ENCODE measurements around the gene SOX2. TPM values are rescaled to one million over a fixed set of nuclear protein-coding genes. Genes with fewer than 3 reads are reported as not detected.
A peak's percentile ranks its signal among the peaks of the same experiment; 100 is the strongest.

SOX2 gene
- total and polyA plus RNA-seq, 4 donors, result 82.5 to 294 (median 162) TPM

GRCh38 chr3:181721046-181721875 is 9.5 kb downstream of the SOX2 start:
- peaks cover 96% of the 10 kb centered on the region for H3K27me3 ChIP-seq (ENCODE audit: control insufficient read depth, insufficient read depth, low read length)
- WGBS (ENCODE audit: insufficient coverage), result no CpG with 5 or more reads among the region's 4 CpGs
- peaks cover 37% of the 10 kb centered on the region for H3K4me1 ChIP-seq (ENCODE audit: control insufficient read depth, insufficient read depth, low read length)
- DNase-seq (ENCODE audit: low read depth in 4 of 6, low spot score in 6 of 6), result peak in 4 of 6 donors; percentile 13 to 85 (median 41)
- H3K27ac ChIP-seq (ENCODE audit: low read depth, low read length), result peak overlapping the region; percentile 88
- peaks cover 3% of the 10 kb centered on the region for H3K36me3 ChIP-seq (ENCODE audit: control insufficient read depth, insufficient read depth, low read length)
- H3K9me3 ChIP-seq (ENCODE audit: control insufficient read depth, insufficient read depth, low read length), result no peaks in the 10 kb centered on the region
- peak overlapping the region; percentile 74 for H3K4me3 ChIP-seq (ENCODE audit: low read depth, low read length)

- Histone ChIP-seq H3K36me3 (ENCODE audit: control insufficient read depth, insufficient read depth, low read length) (peaks cover 7% of the 10 kb centered on the region), H3K27me3 (ENCODE audit: control insufficient read depth, insufficient read depth, low read length) (peaks cover 96% of the 10 kb centered on the region), H3K27ac (ENCODE audit: low read depth, low read length) (peak overlapping the region; percentile 88), H3K4me3 (ENCODE audit: low read depth, low read length) (no peak overlapping the region), H3K9me3 (ENCODE audit: control insufficient read depth, insufficient read depth, low read length) (no peaks in the 10 kb centered on the region), H3K4me1 (ENCODE audit: control insufficient read depth, insufficient read depth, low read length) (peaks cover 46% of the 10 kb centered on the region)
- DNase-seq (ENCODE audit: low read depth in 4 of 6, low spot score in 6 of 6), result peak in 5 of 6 donors; percentile 36 to 90 (median 56)
- 13% methylated on average over 1 of the region's 4 CpGs for WGBS (ENCODE audit: insufficient coverage)
These were observed 10.4 kb downstream of the SOX2 start for GRCh38 chr3:181722156-181722555.

GRCh38 chr3:181722766-181723425 is 11.2 kb downstream of the SOX2 start:
- H3K4me1 ChIP-seq (ENCODE audit: control insufficient read depth, insufficient read depth, low read length), result peaks cover 50% of the 10 kb centered on the region

GRCh38 chr3:181723625-181724191 is 12.0 kb downstream of the SOX2 start:
- H3K9me3 ChIP-seq (ENCODE audit: control insufficient read depth, insufficient read depth, low read length), result no peaks in the 10 kb centered on the region
- WGBS (ENCODE audit: insufficient coverage), result 1% methylated on average over 17 of the region's 27 CpGs
- peak overlapping the region; percentile 33 for H3K4me3 ChIP-seq (ENCODE audit: low read depth, low read length)
- H3K27me3 ChIP-seq (ENCODE audit: control insufficient read depth, insufficient read depth, low read length), result peaks cover 96% of the 10 kb centered on the region
- peaks cover 7% of the 10 kb centered on the region for H3K36me3 ChIP-seq (ENCODE audit: control insufficient read depth, insufficient read depth, low read length)
- peaks cover 50% of the 10 kb centered on the region for H3K4me1 ChIP-seq (ENCODE audit: control insufficient read depth, insufficient read depth, low read length)
- peak in 5 of 6 donors; percentile 29 to 76 (median 53) for DNase-seq (ENCODE audit: low read depth in 4 of 6, low spot score in 6 of 6)
- H3K27ac ChIP-seq (ENCODE audit: low read depth, low read length), result peak overlapping the region; percentile 88

More at GRCh38 chr3:181722766-181723425, 11.2 kb downstream of the SOX2 start:
- Histone ChIP-seq H3K27me3 (ENCODE audit: control insufficient read depth, insufficient read depth, low read length) (peaks cover 96% of the 10 kb centered on the region), H3K9me3 (ENCODE audit: control insufficient read depth, insufficient read depth, low read length) (no peaks in the 10 kb centered on the region), H3K4me3 (ENCODE audit: low read depth, low read length) (peak overlapping the region; percentile 33), H3K36me3 (ENCODE audit: control insufficient read depth, insufficient read depth, low read length) (peaks cover 7% of the 10 kb centered on the region), H3K27ac (ENCODE audit: low read depth, low read length) (peak overlapping the region; percentile 88)
- 23% methylated on average over 3 of the region's 11 CpGs for WGBS (ENCODE audit: insufficient coverage)
- peak in 5 of 6 donors; percentile 24 to 74 (median 55) for DNase-seq (ENCODE audit: low read depth in 4 of 6, low spot score in 6 of 6)

GRCh38 chr3:181724192-181724965 is 12.7 kb downstream of the SOX2 start:
- WGBS (ENCODE audit: insufficient coverage), result 0% methylated on average over 2 of the region's 31 CpGs
- H3K9me3 ChIP-seq (ENCODE audit: control insufficient read depth, insufficient read depth, low read length), result no peaks in the 10 kb centered on the region
- peak overlapping the region; percentile 88 for H3K27ac ChIP-seq (ENCODE audit: low read depth, low read length)
- H3K27me3 ChIP-seq (ENCODE audit: control insufficient read depth, insufficient read depth, low read length), result peaks cover 96% of the 10 kb centered on the region
- peaks cover 5% of the 10 kb centered on the region for H3K36me3 ChIP-seq (ENCODE audit: control insufficient read depth, insufficient read depth, low read length)
- peak overlapping the region; percentile 33 for H3K4me3 ChIP-seq (ENCODE audit: low read depth, low read length)
- peaks cover 49% of the 10 kb centered on the region for H3K4me1 ChIP-seq (ENCODE audit: control insufficient read depth, insufficient read depth, low read length)
- peak in 5 of 6 donors; percentile 28 to 78 (median 35) for DNase-seq (ENCODE audit: low read depth in 4 of 6, low spot score in 6 of 6)

GRCh38 chr3:181725131-181725731 is 13.5 kb downstream of the SOX2 start:
- peaks cover 3% of the 10 kb centered on the region for H3K36me3 ChIP-seq (ENCODE audit: control insufficient read depth, insufficient read depth, low read length)
- WGBS (ENCODE audit: insufficient coverage), result under 1% methylated on average over 22 of the region's 24 CpGs
- H3K27me3 ChIP-seq (ENCODE audit: control insufficient read depth, insufficient read depth, low read length), result peaks cover 93% of the 10 kb centered on the region
- peak in 5 of 6 donors; percentile 22 to 74 (median 36) for DNase-seq (ENCODE audit: low read depth in 4 of 6, low spot score in 6 of 6)
- no peaks in the 10 kb centered on the region for H3K9me3 ChIP-seq (ENCODE audit: control insufficient read depth, insufficient read depth, low read length)
- H3K4me1 ChIP-seq (ENCODE audit: control insufficient read depth, insufficient read depth, low read length), result peaks cover 46% of the 10 kb centered on the region
- H3K4me3 ChIP-seq (ENCODE audit: low read depth, low read length), result peak overlapping the region; percentile 30
- peak overlapping the region; percentile 88 for H3K27ac ChIP-seq (ENCODE audit: low read depth, low read length)

- H3K4me1 ChIP-seq (ENCODE audit: control insufficient read depth, insufficient read depth, low read length), result peaks cover 43% of the 10 kb centered on the region
- H3K4me3 ChIP-seq (ENCODE audit: low read depth, low read length), result peak overlapping the region; percentile 10
- DNase-seq (ENCODE audit: low read depth in 4 of 6, low spot score in 6 of 6), result peak in 5 of 6 donors; percentile 54 to 94 (median 81)
- H3K27ac ChIP-seq (ENCODE audit: low read depth, low read length), result peak overlapping the region; percentile 88
- peaks cover 3% of the 10 kb centered on the region for H3K36me3 ChIP-seq (ENCODE audit: control insufficient read depth, insufficient read depth, low read length)
- no peaks in the 10 kb centered on the region for H3K9me3 ChIP-seq (ENCODE audit: control insufficient read depth, insufficient read depth, low read length)
- WGBS (ENCODE audit: insufficient coverage), result under 1% methylated on average over 11 of the region's 15 CpGs
- H3K27me3 ChIP-seq (ENCODE audit: control insufficient read depth, insufficient read depth, low read length), result peaks cover 92% of the 10 kb centered on the region
These were observed 14.1 kb downstream of the SOX2 start for GRCh38 chr3:181725830-181726229.

- peak in 5 of 6 donors; percentile 47 to 87 (median 54) for DNase-seq (ENCODE audit: low read depth in 4 of 6, low spot score in 6 of 6)
- Histone ChIP-seq H3K27me3 (ENCODE audit: control insufficient read depth, insufficient read depth, low read length) (peaks cover 86% of the 10 kb centered on the region), H3K9me3 (ENCODE audit: control insufficient read depth, insufficient read depth, low read length) (no peaks in the 10 kb centered on the region), H3K4me1 (ENCODE audit: control insufficient read depth, insufficient read depth, low read length) (peaks cover 43% of the 10 kb centered on the region), H3K27ac (ENCODE audit: low read depth, low read length) (peak overlapping the region; percentile 88), H3K36me3 (ENCODE audit: control insufficient read depth, insufficient read depth, low read length) (peaks cover 3% of the 10 kb centered on the region), H3K4me3 (ENCODE audit: low read depth, low read length) (peak overlapping the region; percentile 59)
- under 1% methylated on average over 50 of the region's 62 CpGs for WGBS (ENCODE audit: insufficient coverage)
These were observed 14.9 kb downstream of the SOX2 start for GRCh38 chr3:181726351-181727330.

Data from spinal cord (tissue), 10 donors.